OCI-LY7 (cell line): Measurements from ENCODE around the gene POR.

Source experiments
- CTCF ChIP-seq: fragments of 200-600 bp; sonication (generic); conservative IDR thresholded peaks from 2 replicates; pipeline ENCODE4 v1.5.1; 2014; ENCODE audit warnings: mild to moderate bottlenecking, antibody characterized with exemption, low read length, moderate library complexity, mixed read lengths
- EZH2phosphoT487 ChIP-seq: fragments of 200-600 bp; sonication (generic); IDR thresholded peaks from 2 replicates; pipeline ENCODE4 v1.6.1; 2018; ENCODE audit warnings: low read depth, borderline replicate concordance, mild to moderate bottlenecking, mixed run types, antibody characterized with exemption, low read length, moderate library complexity, mixed read lengths

GRCh38 chr7:75979759-75980429 is 64.9 kb downstream of the POR start:
- TF ChIP-seq CTCF (no peak), EZH2phosphoT487 (no peak)
